NCI-H510A treated with DMSO at 0.1 percent for 48 hours (cell line): ENCODE measurements around the gene HSBP1L1.

ENCODE experiments used
- DNase-seq: peaks from one replicate; lab custom pipeline; 2025; lab: John Stamatoyannopoulos, UW

The HSBP1L1 gene

GRCh38 chr18:79964330-79965118 is at the start of gene HSBP1L1:
TSS of gene HSBP1L1 (plus strand) at chr18:79964643. CDS start at chr18:79964736, 93 bp downstream.
- DNase-seq, result no peak

GRCh38 chr18:79915161-79916127 is 49.0 kb upstream of the HSBP1L1 start:
- no peak for DNase-seq

GRCh38 chr18:79916128-79916494 is 48.3 kb upstream of the HSBP1L1 start:
- no peak for DNase-seq

- no peak for DNase-seq
Observed at GRCh38 chr18:79916546-79917168, 47.8 kb upstream of the HSBP1L1 start.

GRCh38 chr18:79917169-79917852 is 47.1 kb upstream of the HSBP1L1 start:
- DNase-seq, result no peak

GRCh38 chr18:79917853-79918614 is 46.4 kb upstream of the HSBP1L1 start:
- no peak for DNase-seq

- DNase-seq, result no peak
Observed at GRCh38 chr18:79918615-79919011, 45.8 kb upstream of the HSBP1L1 start.

- no peak for DNase-seq
Observed at GRCh38 chr18:79919089-79919488, 45.4 kb upstream of the HSBP1L1 start.

GRCh38 chr18:79921984-79922965 is 42.2 kb upstream of the HSBP1L1 start:
- DNase-seq, result no peak

GRCh38 chr18:79922971-79923411 is 41.5 kb upstream of the HSBP1L1 start:
- no peak for DNase-seq

GRCh38 chr18:79923896-79924585 is 40.4 kb upstream of the HSBP1L1 start:
- no peak for DNase-seq

- DNase-seq, result no peak
Observed at GRCh38 chr18:79924814-79925731, 39.4 kb upstream of the HSBP1L1 start.

- DNase-seq, result no peak
Observed at GRCh38 chr18:79926306-79926705, 38.1 kb upstream of the HSBP1L1 start.

- no peak for DNase-seq
Observed at GRCh38 chr18:79926715-79927606, 37.5 kb upstream of the HSBP1L1 start.

GRCh38 chr18:79927607-79928562 is 36.6 kb upstream of the HSBP1L1 start:
- no peak for DNase-seq

- DNase-seq, result no peak
Observed at GRCh38 chr18:79928563-79928960, 35.9 kb upstream of the HSBP1L1 start.
